ENCODE measurements around the gene NUDT4.

Gene NUDT4

DNA sequence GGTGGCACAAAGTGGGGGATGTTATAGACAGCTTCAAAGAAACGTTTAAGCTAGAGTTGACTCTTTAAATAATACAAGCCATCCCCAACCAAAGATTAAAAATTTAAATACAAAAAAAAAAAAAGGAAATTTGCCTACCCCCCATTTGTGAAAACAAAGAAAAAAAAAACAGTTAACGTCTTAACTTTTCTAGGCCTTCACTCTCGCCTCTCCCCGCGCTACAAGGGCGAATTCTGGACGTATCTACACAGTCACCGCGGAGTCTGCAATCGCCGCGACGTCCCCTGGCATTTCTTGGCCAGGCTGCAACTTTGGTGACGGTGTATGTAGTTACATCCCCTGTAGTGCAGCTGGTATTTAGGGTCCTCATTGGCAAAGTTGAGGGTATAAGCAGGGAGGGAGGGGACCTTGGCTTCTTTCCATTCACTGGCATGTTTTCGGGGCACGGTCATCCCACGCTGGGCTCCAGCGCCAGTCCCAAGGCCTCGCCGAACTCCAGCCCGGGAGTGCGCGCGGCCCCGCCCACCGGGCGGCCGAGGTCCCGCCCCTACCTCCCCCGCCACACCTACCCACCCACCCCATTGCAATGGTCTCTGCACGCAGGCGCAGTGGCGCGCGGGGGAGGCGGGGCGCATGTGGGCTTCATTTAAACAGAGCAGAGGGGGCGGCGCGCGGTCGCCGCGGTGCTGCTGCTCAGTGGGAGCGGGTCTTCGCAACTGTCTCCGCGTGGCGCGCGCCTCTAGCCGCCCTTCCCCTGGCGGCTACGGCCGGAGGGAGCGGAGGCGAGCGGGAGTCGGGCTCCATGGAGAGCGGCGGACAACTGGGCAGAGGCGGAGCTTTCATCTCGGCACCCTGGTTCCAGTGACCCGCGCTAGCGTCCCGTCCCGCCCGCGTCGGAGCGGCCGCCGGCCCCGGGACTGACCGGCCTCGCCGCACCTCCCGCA lies at the start of gene NUDT4:
Gene NUDT4 (plus strand): TSS at position 674 of the 944 bp plus-strand sequence. CDS start 398 bp downstream, outside the sequence.
- peak; percentile 82 for DNase-seq

GRCh38 chr12:93333054-93333453 lies 44.7 kb upstream of the NUDT4 start:
- DNase-seq, result no peak

DNA sequence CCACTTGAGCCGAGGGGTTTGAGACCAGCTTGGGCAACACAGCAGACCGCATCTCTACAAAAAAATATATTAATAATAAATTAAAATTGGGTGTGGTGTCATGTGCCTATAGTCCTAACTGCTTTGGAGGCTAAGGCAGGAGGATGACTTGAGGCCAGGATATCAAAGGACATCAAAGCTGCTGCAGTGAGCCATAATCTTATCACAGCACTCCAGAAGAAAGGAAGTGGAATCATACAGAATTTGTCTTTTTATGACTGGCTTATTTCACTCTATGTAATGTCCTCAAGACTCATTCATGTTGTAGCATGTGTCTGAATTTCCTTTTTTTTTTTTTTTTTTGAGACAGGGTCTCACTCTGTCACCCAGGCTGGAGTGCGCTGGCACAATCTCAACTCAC lies 43.9 kb upstream of the NUDT4 start:
- no peak for DNase-seq

DNA sequence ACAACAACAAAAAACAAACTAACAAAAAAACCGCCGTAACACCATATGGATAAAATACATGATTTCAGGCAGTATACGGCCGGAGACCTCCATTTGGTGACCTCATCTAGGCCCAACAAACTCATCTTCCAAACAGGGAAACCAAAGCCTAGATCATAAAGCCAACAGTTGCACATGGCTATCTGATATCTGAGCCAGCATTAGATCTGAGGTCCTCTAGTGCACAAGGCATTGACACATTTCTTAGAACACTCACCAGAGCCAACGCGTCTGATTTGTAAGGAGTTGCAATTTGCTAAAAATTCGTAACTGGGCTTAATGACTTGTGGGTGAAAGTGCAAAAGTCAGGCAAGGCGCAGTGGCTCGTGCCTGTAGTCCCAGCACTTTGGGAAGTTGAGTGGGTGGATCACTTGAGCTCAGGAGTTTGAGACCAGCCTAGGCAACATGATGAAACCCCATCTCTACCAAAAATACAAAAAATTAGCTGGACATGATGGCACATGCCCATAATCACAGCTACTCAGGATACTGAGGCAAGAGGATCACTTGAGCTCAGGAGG lies 42.0 kb upstream of the NUDT4 start:
- DNase-seq, result no peak

- no peak for DNase-seq
These were observed 41.4 kb upstream of the NUDT4 start for GRCh38 chr12:93336291-93336741.

GRCh38 chr12:93338598-93338997 lies 39.1 kb upstream of the NUDT4 start:
- no peak for DNase-seq

- no peak for DNase-seq
These were observed 38.0 kb upstream of the NUDT4 start for GRCh38 chr12:93339695-93340094.

DNA sequence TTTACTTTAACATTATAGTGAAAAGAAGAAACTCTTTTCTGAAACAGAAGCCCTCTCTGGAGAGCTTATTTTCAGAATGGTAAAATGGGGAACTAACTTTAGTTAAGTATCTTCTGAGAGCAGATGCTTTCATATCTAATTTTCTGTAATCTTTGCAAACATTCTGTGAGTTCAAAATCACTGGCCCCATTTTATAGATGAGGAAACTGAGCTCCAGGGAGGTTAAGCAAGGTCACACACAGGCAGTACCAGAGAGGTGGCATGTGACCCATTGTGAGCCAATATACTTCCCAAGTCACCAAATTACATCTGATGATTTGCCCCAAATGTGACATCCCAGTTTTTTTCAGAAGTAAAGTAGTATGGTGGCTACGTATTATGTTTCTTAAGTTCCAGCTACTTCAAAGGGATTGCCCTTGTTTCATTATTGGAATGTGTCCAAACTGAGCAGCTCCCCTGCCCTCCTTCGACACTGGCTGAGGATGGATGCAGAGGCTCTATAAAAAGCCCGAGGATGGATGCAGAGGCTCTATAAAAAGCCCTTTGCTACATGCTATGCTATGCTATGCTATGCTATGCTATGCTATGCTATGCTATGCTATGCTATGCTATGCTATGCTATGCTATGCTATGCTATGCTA lies 36.2 kb upstream of the NUDT4 start:
- no peak for DNase-seq

DNA sequence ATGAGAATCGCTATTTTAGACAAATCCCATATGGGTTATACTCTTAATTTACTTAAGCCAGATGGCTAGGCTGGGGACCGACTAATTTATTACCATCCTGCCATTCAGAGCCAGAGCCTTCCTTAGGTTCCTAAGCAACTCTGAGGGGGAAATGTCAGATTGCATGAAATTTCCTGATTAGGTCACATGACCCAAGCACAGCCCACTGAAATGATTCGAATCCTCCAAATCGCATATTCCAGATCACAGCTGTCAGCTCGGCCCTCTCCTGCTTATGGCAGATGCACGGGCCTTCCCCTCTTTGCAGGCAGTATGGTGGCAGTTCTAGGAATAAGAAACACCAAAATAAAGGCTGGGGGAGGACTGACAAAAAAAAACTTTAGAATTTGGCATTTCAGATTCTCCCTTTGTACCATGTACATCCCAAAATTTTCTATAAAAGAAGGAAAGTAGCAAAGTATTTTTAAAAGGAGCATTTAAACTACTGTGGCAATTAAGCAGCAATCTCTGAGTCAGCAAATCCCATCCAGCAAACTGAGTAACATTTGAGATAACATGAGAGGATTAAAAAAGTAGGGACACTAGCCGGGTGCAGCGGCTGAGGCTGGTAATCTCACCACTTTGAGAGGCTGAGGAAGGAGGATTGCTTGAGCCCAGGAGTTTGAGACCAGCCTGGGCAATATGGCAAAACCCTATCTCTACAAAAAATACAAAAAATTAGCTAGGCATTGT lies 30.5 kb upstream of the NUDT4 start:
- DNase-seq, result no peak

GRCh38 chr12:93348575-93349435 lies 28.9 kb upstream of the NUDT4 start:
- no peak for DNase-seq

DNA sequence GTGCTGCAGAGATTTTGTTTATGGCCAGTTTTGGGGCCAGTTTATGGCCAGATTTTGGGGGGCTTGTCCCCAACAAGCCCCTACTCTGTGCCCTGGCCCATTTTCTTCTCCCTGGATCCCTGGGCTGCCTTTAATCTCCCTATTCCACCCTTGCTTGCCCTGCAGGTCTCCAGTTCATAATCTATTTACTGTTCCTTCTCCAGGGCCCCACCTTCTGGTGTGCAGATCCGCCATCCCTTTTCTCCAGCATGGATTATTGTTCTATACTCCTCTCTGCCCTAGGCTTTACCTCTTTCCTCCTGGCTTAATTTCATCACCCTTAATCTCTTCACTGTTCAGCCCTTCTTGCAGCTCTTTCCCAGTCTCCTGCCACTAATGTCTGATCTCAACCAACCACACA lies 26.0 kb upstream of the NUDT4 start:
- no peak for DNase-seq

DNA sequence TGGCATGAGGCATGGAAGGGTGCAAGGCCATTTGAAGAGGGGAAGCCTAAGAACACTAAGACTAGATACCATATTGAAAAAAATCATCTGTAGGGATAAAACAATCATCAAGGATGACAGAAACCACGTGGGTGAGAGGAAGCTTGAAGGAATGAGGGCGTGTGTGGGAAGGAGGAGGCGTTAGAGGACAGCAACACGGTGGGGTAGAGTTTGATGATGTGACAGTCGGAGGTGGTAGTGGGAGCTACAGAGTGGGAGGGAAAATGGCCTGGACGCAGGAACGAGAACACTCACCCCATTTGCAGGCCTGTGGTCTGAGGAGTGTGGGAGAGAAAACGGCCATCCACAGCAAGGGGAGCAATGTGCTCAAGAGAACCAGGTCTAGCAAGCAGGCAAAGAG lies 25.4 kb upstream of the NUDT4 start:
- no peak for DNase-seq

GRCh38 chr12:93356214-93356613 lies 21.5 kb upstream of the NUDT4 start:
- no peak for DNase-seq

GRCh38 chr12:93358058-93358457 lies 19.7 kb upstream of the NUDT4 start:
- no peak for DNase-seq

GRCh38 chr12:93358821-93359220 lies 18.9 kb upstream of the NUDT4 start:
- DNase-seq, result no peak

GRCh38 chr12:93360688-93361087 lies 17.0 kb upstream of the NUDT4 start:
- DNase-seq, result no peak

GRCh38 chr12:93361151-93361919 lies 16.4 kb upstream of the NUDT4 start:
- no peak for DNase-seq

DNA sequence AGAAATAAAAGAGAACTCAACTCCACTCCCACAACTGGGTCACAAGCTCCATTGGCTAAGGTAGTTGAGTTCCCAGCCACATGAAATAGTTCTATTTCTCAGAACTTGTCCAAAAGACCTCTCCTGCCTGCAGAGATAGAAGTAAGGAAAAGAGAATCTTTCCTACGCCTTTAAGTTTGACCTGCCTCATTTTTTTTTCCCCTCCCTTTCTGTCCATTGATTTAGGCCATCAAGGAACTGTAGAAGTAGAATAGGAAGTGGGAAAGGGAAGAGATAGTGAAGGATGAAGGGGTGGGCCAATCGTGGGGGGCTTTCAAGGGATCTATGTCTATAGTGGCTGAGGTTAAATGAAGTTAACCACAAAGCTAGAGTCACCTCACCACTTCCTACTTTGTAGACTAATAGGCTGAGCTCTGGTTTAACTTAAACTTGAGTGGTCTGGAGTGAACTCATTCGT lies 13.9 kb upstream of the NUDT4 start:
- no peak for DNase-seq

DNA sequence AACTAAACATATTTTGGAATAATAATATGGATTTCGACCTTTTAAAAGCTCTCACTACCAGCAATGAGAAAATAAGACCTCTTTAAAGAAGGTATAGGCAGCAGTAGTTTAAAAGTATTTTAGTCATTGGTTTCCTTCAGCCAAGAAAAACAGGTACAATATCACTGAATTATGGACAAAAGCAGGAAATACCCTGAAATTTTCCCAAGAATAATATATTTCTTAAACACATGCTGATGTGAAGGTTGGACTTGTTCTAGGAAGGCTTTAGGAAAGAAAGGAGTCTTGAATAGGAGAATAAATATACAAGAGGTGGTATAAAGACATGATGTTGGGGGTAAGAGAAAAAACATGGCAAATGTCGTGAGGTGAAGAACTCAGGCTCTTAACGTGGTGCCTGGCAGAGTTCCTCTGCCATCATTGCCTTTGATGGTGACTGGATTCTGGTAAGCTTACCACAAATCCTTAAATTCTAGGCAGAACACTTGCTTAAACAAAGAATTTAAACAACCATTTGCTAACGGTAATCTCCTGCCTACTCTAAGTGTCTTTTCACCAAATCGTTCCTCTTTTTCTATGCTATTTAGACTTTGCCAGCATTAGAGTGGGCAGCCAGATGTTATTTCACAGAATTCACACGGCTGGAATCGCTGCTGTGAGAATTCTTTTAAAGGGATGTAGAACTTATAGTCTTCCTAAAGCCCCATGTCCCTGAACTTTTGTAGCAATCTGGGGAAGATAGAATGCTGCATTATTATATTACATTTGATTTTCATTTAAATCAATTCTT lies 11.9 kb upstream of the NUDT4 start:
- DNase-seq, result no peak

DNA sequence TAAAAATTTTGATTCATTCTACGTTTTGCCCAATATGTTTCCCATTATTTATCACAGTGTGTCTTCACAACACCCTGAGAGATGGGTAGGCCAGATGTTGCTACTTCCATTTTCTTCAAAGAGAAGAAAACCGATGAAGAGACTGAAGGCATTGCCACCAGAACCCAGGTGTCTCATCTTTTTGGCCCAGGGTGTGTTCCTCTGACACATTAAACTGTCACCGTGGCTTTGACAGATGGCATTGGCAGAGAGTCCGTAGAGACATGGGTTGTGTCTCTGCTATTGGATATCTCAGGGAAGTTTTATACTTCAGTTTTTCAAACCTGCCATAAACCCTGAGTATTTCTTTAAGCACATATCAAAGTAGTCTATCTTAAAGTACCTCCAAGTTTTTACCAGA lies 11.3 kb upstream of the NUDT4 start:
- DNase-seq, result no peak
